ENCODE measurements around the gene RNF38. TPM values are rescaled to one million over a fixed set of nuclear protein-coding genes. Genes with fewer than 3 reads are reported as not detected.

Gene RNF38
- total and polyA plus RNA-seq, 9 of the 15 experiments (the other 6 are each of a cell fraction or from before 2014, with no cell fraction given), result 1.6 to 9.8 (median 4.5) TPM

GRCh38 chr9:36358486-36358885 is 41.6 kb downstream of the RNF38 start:
- ChIA-PET CTCF (ENCODE audit: low intra/inter-chr PET ratio) (no interaction called here), POLR2A (no interaction called here)
- Histone ChIP-seq H3K9ac (ENCODE audit: insufficient read depth in 1 of 2, low read depth in 2 of 2, low read length in 2 of 2) (no peak overlapping the region), H2AFZ (ENCODE audit: low read depth, low read length) (no peak overlapping the region), H3K36me3 (ENCODE audit: control insufficient read depth, insufficient read depth, low read length) (peaks cover 29% of the 10 kb centered on the region; the same call in 2 of the 3 replicates), H4K20me1 (replicated peaks; ENCODE audit: control insufficient read depth, insufficient read depth, low read length) (no peaks in the 10 kb centered on the region), H3K4me3 (no peak overlapping the region), H3K27me3 (ENCODE audit: control insufficient read depth in 2 of 2, insufficient read depth in 2 of 2, low read length in 2 of 2) (no peaks in the 10 kb centered on the region), H3K9me1 (ENCODE audit: control insufficient read depth, insufficient read depth, low read length) (no peaks in the 10 kb centered on the region), H3K4me2 (ENCODE audit: insufficient read depth, low read length) (no peak overlapping the region), H3K27ac (ENCODE audit: extremely low read depth, low read depth, low read length) (no peak overlapping the region), H3K79me2 (ENCODE audit: control insufficient read depth, insufficient read depth, low read length) (no peaks in the 10 kb centered on the region), H3K4me1 (replicated peaks in 1 of 2; ENCODE audit: control insufficient read depth in 2 of 2, insufficient read depth in 2 of 2, low read length in 2 of 2) (no peaks in the 10 kb centered on the region), H3K9me3 (replicated peaks; ENCODE audit: control insufficient read depth, insufficient read depth, low read depth, low read length) (no peaks in the 10 kb centered on the region)
- DNase-seq (ENCODE audit: extremely low read depth in 1 of 4, low spot score in 3 of 4), result no peak
- FAIRE-seq, result no peak
- BruUV-seq (replicated peaks), result no TSS peak
- intact Hi-C loops (cut with micrococcal nuclease), result no loop called here
- in situ Hi-C loops (cut with MboI), result no loop called here
- no peak for ATAC-seq
- TF ChIP-seq HDAC6 (IDR thresholded peaks at IDR 0.05; ENCODE audit: low read depth, low read length) (no peak), CREM (IDR thresholded peaks at IDR 0.05; ENCODE audit: low read depth) (no peak)
- 86% methylated on average over 4 of the region's 5 CpGs for WGBS (ENCODE audit: insufficient coverage, low coverage, missing lambda C conversion rate)

- Histone ChIP-seq H3K9me1 (ENCODE audit: control insufficient read depth, insufficient read depth, low read length) (no peaks in the 10 kb centered on the region), H3K4me3 (no peak overlapping the region), H3K27me3 (ENCODE audit: control insufficient read depth in 2 of 2, insufficient read depth in 2 of 2, low read length in 2 of 2) (no peaks in the 10 kb centered on the region), H2AFZ (ENCODE audit: low read depth, low read length) (no peak overlapping the region), H3K4me2 (ENCODE audit: insufficient read depth, low read length) (no peak overlapping the region), H3K36me3 (ENCODE audit: control insufficient read depth, insufficient read depth, low read length) (peaks cover 32% of the 10 kb centered on the region; the same call in 2 of the 3 replicates), H3K79me2 (ENCODE audit: control insufficient read depth, insufficient read depth, low read length) (no peaks in the 10 kb centered on the region), H3K9ac (ENCODE audit: insufficient read depth in 1 of 2, low read depth in 2 of 2, low read length in 2 of 2) (no peak overlapping the region), H3K27ac (ENCODE audit: extremely low read depth, low read depth, low read length) (no peak overlapping the region), H3K9me3 (replicated peaks; ENCODE audit: control insufficient read depth, insufficient read depth, low read depth, low read length) (no peaks in the 10 kb centered on the region), H3K4me1 (replicated peaks in 1 of 2; ENCODE audit: control insufficient read depth in 2 of 2, insufficient read depth in 2 of 2, low read length in 2 of 2) (no peaks in the 10 kb centered on the region), H4K20me1 (replicated peaks; ENCODE audit: control insufficient read depth, insufficient read depth, low read length) (no peaks in the 10 kb centered on the region)
- DNase-seq (ENCODE audit: extremely low read depth in 1 of 4, low spot score in 3 of 4), result no peak
- 80% methylated on average over 1 of the region's 1 CpG for WGBS (ENCODE audit: insufficient coverage, low coverage, missing lambda C conversion rate)
- CTCF ChIA-PET (ENCODE audit: low intra/inter-chr PET ratio), result no interaction called here
- POLR2A ChIA-PET, result interaction anchor here (1.0 kb wide), 1 partner anchor 9 kb away, joined by 3 read pairs; no protein-coding TSS in a partner anchor
- FAIRE-seq, result no peak
- in situ Hi-C loops (cut with MboI) (no loop called here), intact Hi-C loops (cut with micrococcal nuclease) (no loop called here)
- ATAC-seq, result no peak
- BruUV-seq (replicated peaks), result no TSS peak
- TF ChIP-seq ZNF395 (CRISPR knock-in tag; IDR thresholded peaks at IDR 0.05), result no peak
- no peak for TF ChIP-seq RNF219 (CRISPR knock-in tag; IDR thresholded peaks at IDR 0.05)
- no peak for TF ChIP-seq HOXB6 (CRISPR knock-in tag; IDR thresholded peaks at IDR 0.05; ENCODE audit: borderline replicate concordance)
- no peak for TF ChIP-seq SMAD2 (IDR thresholded peaks at IDR 0.05; ENCODE audit: low read depth, low read length)
- TF ChIP-seq KAT7 (CRISPR knock-in tag; IDR thresholded peaks at IDR 0.05; ENCODE audit: borderline replicate concordance), result no peak
- no peak for TF ChIP-seq USF1 (CRISPR knock-in tag; IDR thresholded peaks at IDR 0.05)
- TF ChIP-seq RHOXF2B (CRISPR knock-in tag; conservative IDR thresholded peaks at IDR 0.05), result no peak
- no peak for TF ChIP-seq THRA (IDR thresholded peaks at IDR 0.05)
- TF ChIP-seq KLF13 (tag; IDR thresholded peaks at IDR 0.05; ENCODE audit: borderline replicate concordance, low read depth), result no peak
These were observed 42.4 kb downstream of the RNF38 start for GRCh38 chr9:36357639-36358038.

All from K562 (cell line).